Tibial artery (tissue), 4 donors: Measurements from ENCODE around the gene ROBO2.

Experiments
- DNase-seq, 2 donors: peaks; one replicate each; pipeline ENCODE4 v3.0.0-alpha.2; 2019
- H3K27ac ChIP-seq, 2 donors: fragments of 200-600 bp; sonication (generic) in 1 of 2; 1 replicate in 1 of 2; 2 replicates in 1 of 2; pipeline ENCODE4 v1.5.1; 2018 to 2019; ENCODE audit warnings: mild to moderate bottlenecking in 1 of 2
- H3K27me3 ChIP-seq, 2 donors: fragments of 200-600 bp; sonication (generic) in 1 of 2; one replicate each; pipeline versions ENCODE4 v1.5.1 to v1.6.0; 2016 to 2019
- H3K36me3 ChIP-seq, 3 donors: fragments of 200-600 bp; sonication (generic) in 2 of 3; one replicate each; pipeline ENCODE4 v1.5.1; 2016 to 2019; ENCODE audit warnings: mild to moderate bottlenecking in 2 of 3
- H3K4me1 ChIP-seq, 4 donors: fragments of 200-600 bp; sonication (generic) in 2 of 4; 1 replicate in 3 of 4; 2 replicates in 1 of 4; pipeline ENCODE4 v1.5.1; 2016 to 2019
- H3K4me3 ChIP-seq, 2 donors: fragments of 200-600 bp; sonication (generic) in 1 of 2; 1 replicate in 1 of 2; 2 replicates in 1 of 2; pipeline ENCODE4 v1.5.1; 2018 to 2019; ENCODE audit warnings: mild to moderate bottlenecking in 2 of 2
- H3K9me3 ChIP-seq, 3 donors: fragments of 200-600 bp; sonication (generic) in 1 of 3; one replicate each; pipeline ENCODE4 v1.5.1; 2016 to 2019
- CTCF ChIP-seq, 2 experiments: fragments of 200-600 bp in 1 of 2; fragments of 450-650 bp in 1 of 2; IDR thresholded peaks; one replicate each; pipeline ENCODE4 v1.5.1; 2017 to 2019; ENCODE audit warnings: antibody characterized with exemption in 2 of 2, mild to moderate bottlenecking in 1 of 2, moderate library complexity in 1 of 2
- intact Hi-C: fragments of 100-400 bp; cut with DNase I; formaldehyde crosslinking; loops from one replicate; pipeline ENCODE4 v1.15.0; 2023; ENCODE audit warnings: low total_unique reads

Gene ROBO2

DNA sequence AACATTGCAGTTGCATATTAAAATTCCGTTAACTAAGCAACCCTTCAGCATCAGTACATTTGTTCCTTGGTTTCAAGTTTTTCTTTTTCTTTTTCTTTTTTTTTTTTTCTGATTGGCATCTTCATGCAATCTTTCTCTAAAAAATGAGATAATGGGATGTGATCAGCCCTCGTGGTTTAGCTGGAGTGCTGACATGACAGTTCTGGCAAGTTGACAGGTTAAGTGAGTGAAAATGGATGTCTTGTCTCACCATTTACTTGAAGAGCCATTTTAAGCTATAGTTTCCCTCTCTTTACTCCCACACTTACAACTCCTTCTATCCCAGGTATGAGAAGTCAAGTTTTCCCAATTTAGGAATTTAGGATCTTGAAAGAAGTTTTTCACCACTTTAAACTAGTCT lies 495.2 kb downstream of the ROBO2 start:
- intact Hi-C loops, result no loop called here
- H3K36me3 ChIP-seq, result no peaks in the 10 kb centered on the region

GRCh38 chr3:77536038-77536775 lies 496.3 kb downstream of the ROBO2 start:
- TF ChIP-seq CTCF (IDR thresholded peaks at IDR 0.05), result no peak
- no peaks in the 10 kb centered on the region for H3K27me3 ChIP-seq
- no peaks in the 10 kb centered on the region for H3K36me3 ChIP-seq
- H3K4me3 ChIP-seq, result no peak overlapping the region
- DNase-seq, result no peak
- intact Hi-C loops, result no loop called here
- H3K4me1 ChIP-seq, result peaks cover 0 to 9% (median 5%) of the 10 kb centered on the region in 4 donors
- no peak overlapping the region for H3K27ac ChIP-seq
- H3K9me3 ChIP-seq, result peaks cover 0 to 7% (median 0%) of the 10 kb centered on the region in 3 donors

More for the DNA sequence above, 495.2 kb downstream of the ROBO2 start:
- Histone ChIP-seq H3K27me3 (no peaks in the 10 kb centered on the region), H3K9me3 (peaks cover 0 to 7% (median 0%) of the 10 kb centered on the region in 3 donors), H3K4me1 (peaks cover 0 to 15% (median 5%) of the 10 kb centered on the region in 4 donors), H3K4me3 (no peak overlapping the region), H3K27ac (no peak overlapping the region)
- DNase-seq, result no peak
- no peak for TF ChIP-seq CTCF (IDR thresholded peaks at IDR 0.05)

GRCh38 chr3:77539014-77539413 lies 499.1 kb downstream of the ROBO2 start:
- DNase-seq, result no peak

GRCh38 chr3:77539677-77540076 lies 499.8 kb downstream of the ROBO2 start:
- TF ChIP-seq CTCF (IDR thresholded peaks at IDR 0.05), result no peak
- DNase-seq, result no peak
- no peaks in the 10 kb centered on the region for H3K4me1 ChIP-seq
- H3K4me3 ChIP-seq, result no peak overlapping the region
- intact Hi-C loops, result no loop called here
- no peaks in the 10 kb centered on the region for H3K9me3 ChIP-seq
- no peak overlapping the region for H3K27ac ChIP-seq
- H3K36me3 ChIP-seq, result no peaks in the 10 kb centered on the region
- H3K27me3 ChIP-seq, result no peaks in the 10 kb centered on the region

More at GRCh38 chr3:77539014-77539413, 499.1 kb downstream of the ROBO2 start:
- intact Hi-C loops, result no loop called here
- no peaks in the 10 kb centered on the region for H3K36me3 ChIP-seq
- H3K9me3 ChIP-seq, result no peaks in the 10 kb centered on the region
- H3K4me3 ChIP-seq, result no peak overlapping the region
- H3K4me1 ChIP-seq, result no peaks in the 10 kb centered on the region
- no peaks in the 10 kb centered on the region for H3K27me3 ChIP-seq
- TF ChIP-seq CTCF (IDR thresholded peaks at IDR 0.05), result no peak
- H3K27ac ChIP-seq, result no peak overlapping the region

GRCh38 chr3:77541203-77541922 lies 501.5 kb downstream of the ROBO2 start:
- no peaks in the 10 kb centered on the region for H3K4me1 ChIP-seq
- no peak for DNase-seq
- no peak overlapping the region for H3K27ac ChIP-seq
- no peak overlapping the region for H3K4me3 ChIP-seq
- no peaks in the 10 kb centered on the region for H3K27me3 ChIP-seq
- intact Hi-C loops, result no loop called here
- H3K9me3 ChIP-seq, result no peaks in the 10 kb centered on the region
- no peak for TF ChIP-seq CTCF (IDR thresholded peaks at IDR 0.05)
- H3K36me3 ChIP-seq, result no peaks in the 10 kb centered on the region
